ENCODE data around the gene RNF148. TPM values are rescaled to one million over a fixed set of nuclear protein-coding genes. Genes with fewer than 3 reads are reported as not detected.

Gene RNF148
- total RNA-seq, 2 experiments from 2014 or later = not detected

DNA sequence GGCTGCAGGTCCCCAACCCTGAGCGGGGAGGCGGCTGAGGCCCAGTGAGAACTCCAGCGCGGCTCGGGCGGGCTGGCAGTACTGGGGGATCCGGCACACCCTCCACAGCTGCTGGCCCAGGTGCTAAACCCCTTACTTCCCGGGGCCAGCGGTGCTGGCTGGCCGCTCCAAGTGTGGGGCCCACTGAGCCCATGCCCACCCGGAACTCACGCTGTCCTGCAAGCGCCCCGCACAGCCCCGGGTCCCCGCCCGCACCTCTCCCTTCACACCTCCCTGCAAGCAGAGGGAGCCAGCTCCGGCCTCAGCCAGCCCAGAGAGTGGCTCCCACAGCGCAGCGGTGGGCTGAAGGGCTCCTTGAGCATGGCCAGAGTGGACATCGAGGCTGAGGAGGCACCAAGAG is 28.8 kb downstream of the RNF148 start:
- DNase-seq = no peak
- Histone ChIP-seq H3K36me3 (ENCODE audit: insufficient read depth, low read length) (no peaks in the 10 kb centered on the region), H3K4me3 (ENCODE audit: low read length) (no peak overlapping the region), H3K9me3 (ENCODE audit: control insufficient read depth in 1 of 2, insufficient read depth in 1 of 2, low read length in 2 of 2) (peaks cover 0 to 13% of the 10 kb centered on the region in 2 experiments), H3K27ac (ENCODE audit: low read depth in 1 of 2, low read length in 2 of 2) (no peak overlapping the region), H3K27me3 (ENCODE audit: control insufficient read depth in 1 of 2, insufficient read depth in 2 of 2, low read length in 2 of 2) (no peaks in the 10 kb centered on the region), H3K4me1 (ENCODE audit: insufficient read depth, low read length) (no peaks in the 10 kb centered on the region)
- Mint-ChIP-seq H3K4me3 (no peak overlapping the region), H3K36me3 (ENCODE audit: low read depth) (no peaks in the 10 kb centered on the region), H3K4me1 (ENCODE audit: low read depth) (no peaks in the 10 kb centered on the region), H3K27ac (no peak overlapping the region), H3K27me3 (no peaks in the 10 kb centered on the region), H3K9me3 (peaks cover 6% of the 10 kb centered on the region)
- TF ChIP-seq, protein P1, sequence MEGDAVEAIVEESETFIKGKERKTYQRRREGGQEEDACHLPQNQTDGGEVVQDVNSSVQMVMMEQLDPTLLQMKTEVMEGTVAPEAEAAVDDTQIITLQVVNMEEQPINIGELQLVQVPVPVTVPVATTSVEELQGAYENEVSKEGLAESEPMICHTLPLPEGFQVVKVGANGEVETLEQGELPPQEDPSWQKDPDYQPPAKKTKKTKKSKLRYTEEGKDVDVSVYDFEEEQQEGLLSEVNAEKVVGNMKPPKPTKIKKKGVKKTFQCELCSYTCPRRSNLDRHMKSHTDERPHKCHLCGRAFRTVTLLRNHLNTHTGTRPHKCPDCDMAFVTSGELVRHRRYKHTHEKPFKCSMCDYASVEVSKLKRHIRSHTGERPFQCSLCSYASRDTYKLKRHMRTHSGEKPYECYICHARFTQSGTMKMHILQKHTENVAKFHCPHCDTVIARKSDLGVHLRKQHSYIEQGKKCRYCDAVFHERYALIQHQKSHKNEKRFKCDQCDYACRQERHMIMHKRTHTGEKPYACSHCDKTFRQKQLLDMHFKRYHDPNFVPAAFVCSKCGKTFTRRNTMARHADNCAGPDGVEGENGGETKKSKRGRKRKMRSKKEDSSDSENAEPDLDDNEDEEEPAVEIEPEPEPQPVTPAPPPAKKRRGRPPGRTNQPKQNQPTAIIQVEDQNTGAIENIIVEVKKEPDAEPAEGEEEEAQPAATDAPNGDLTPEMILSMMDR (IDR thresholded peaks at IDR 0.05) = no peak
- ATAC-seq (ENCODE audit: poor library complexity) = no peak
- intact Hi-C loops (cut with DNase I, micrococcal nuclease) = no loop called here
- ChIA-PET POLR2A (no interaction called here), CTCF (no interaction called here)

- ATAC-seq (ENCODE audit: poor library complexity) (no peak), DNase-seq (no peak)
- ChIA-PET POLR2A (no interaction called here), CTCF (no interaction called here)
- Mint-ChIP-seq H3K4me1 (ENCODE audit: low read depth) (no peaks in the 10 kb centered on the region), H3K36me3 (ENCODE audit: low read depth) (no peaks in the 10 kb centered on the region), H3K4me3 (no peak overlapping the region), H3K9me3 (peaks cover 9% of the 10 kb centered on the region), H3K27me3 (no peaks in the 10 kb centered on the region), H3K27ac (no peak overlapping the region)
- Histone ChIP-seq H3K4me1 (ENCODE audit: insufficient read depth, low read length) (no peaks in the 10 kb centered on the region), H3K27ac (ENCODE audit: low read depth in 1 of 2, low read length in 2 of 2) (no peak overlapping the region), H3K36me3 (ENCODE audit: insufficient read depth, low read length) (no peaks in the 10 kb centered on the region), H3K9me3 (ENCODE audit: control insufficient read depth in 1 of 2, insufficient read depth in 1 of 2, low read length in 2 of 2) (peaks cover 0 to 13% of the 10 kb centered on the region in 2 experiments), H3K4me3 (ENCODE audit: low read length) (no peak overlapping the region), H3K27me3 (ENCODE audit: control insufficient read depth in 1 of 2, insufficient read depth in 2 of 2, low read length in 2 of 2) (no peaks in the 10 kb centered on the region)
- TF ChIP-seq, protein P1 (IDR thresholded peaks at IDR 0.05) = no peak
- intact Hi-C loops (cut with DNase I, micrococcal nuclease) = no loop called here
Observed at GRCh38 chr7:122672536-122672935, 30.2 kb downstream of the RNF148 start.

DNA sequence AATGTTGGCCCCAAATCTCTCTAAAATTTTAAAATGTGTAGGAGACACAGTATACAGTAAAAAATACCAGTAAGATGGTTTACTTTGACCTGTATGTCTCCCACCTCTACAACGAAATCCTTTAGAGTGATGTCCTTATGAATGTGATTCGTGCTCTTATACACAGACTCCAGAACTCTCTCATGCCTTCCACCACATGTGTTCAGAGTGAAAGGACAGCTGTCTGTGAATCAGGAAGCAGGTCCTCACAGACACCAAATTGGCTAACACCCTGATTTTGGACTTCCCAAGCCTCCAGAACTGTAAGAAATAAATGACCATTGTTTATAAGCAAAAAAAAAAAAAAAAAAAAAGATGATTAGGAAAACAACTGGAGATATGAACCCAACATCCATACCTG is 39.0 kb downstream of the RNF148 start:
- CTCF ChIA-PET = no interaction called here

More for the DNA sequence above, 39.0 kb downstream of the RNF148 start:
- Histone ChIP-seq H3K4me3 (ENCODE audit: low read length) (no peak overlapping the region), H3K27ac (ENCODE audit: low read depth in 1 of 2, low read length in 2 of 2) (no peak overlapping the region), H3K9me3 (ENCODE audit: control insufficient read depth in 1 of 2, insufficient read depth in 1 of 2, low read length in 2 of 2) (no peaks in the 10 kb centered on the region), H3K4me1 (ENCODE audit: insufficient read depth, low read length) (no peaks in the 10 kb centered on the region), H3K36me3 (ENCODE audit: insufficient read depth, low read length) (no peaks in the 10 kb centered on the region), H3K27me3 (ENCODE audit: control insufficient read depth in 1 of 2, insufficient read depth in 2 of 2, low read length in 2 of 2) (no peaks in the 10 kb centered on the region)
- Mint-ChIP-seq H3K4me1 (ENCODE audit: low read depth) (no peaks in the 10 kb centered on the region), H3K4me3 (no peak overlapping the region), H3K27me3 (no peaks in the 10 kb centered on the region), H3K9me3 (peaks cover 6% of the 10 kb centered on the region), H3K27ac (no peak overlapping the region), H3K36me3 (ENCODE audit: low read depth) (no peaks in the 10 kb centered on the region)
- intact Hi-C loops (cut with DNase I, micrococcal nuclease) = loop anchor here in 1 of 2 experiments (2.0 kb wide), 1 partner anchor 35 kb away; no protein-coding TSS in a partner anchor
- ATAC-seq (ENCODE audit: poor library complexity) (no peak), DNase-seq (no peak)
- TF ChIP-seq, protein P1 (IDR thresholded peaks at IDR 0.05) = no peak
- POLR2A ChIA-PET = no interaction called here

All from CD4-positive, alpha-beta T cell (primary cell).